ENCODE data around the gene ARPC2.

ARPC2 gene

DNA sequence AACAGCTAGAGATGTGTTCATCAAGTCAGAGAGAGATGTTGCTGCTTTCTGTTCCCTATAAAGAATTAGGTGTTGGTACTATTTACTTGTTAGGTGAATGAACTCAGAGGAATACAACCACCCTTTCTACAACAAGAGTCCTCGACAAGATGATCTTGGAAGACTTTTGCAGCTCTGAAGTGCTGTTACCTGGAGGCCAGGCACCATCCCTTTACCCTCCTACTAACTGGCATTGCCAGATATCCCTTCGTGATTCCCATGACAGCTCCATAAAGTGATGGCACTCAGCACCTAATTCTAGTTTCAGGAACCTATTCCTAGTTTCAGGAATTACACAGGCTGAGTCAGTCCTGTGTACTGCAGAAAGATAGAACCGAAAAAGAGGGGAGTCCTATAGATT is 9.9 kb downstream of the ARPC2 start:
- no peak for DNase-seq
- Histone ChIP-seq H3K23ac (ENCODE audit: low read length) (no peak overlapping the region), H3K4ac (ENCODE audit: low read depth, low read length) (no peak overlapping the region), H2AK5ac (ENCODE audit: low read length) (no peak overlapping the region), H2BK120ac (ENCODE audit: low read depth, low read length) (no peak overlapping the region), H2BK5ac (ENCODE audit: low read length) (no peak overlapping the region), H3K36me3 (ENCODE audit: control insufficient read depth, insufficient read depth, low read length) (peaks cover 10% of the 10 kb centered on the region), H3K79me1 (ENCODE audit: low read length) (peaks cover 23% of the 10 kb centered on the region), H3K27ac (ENCODE audit: low read depth, low read length) (no peak overlapping the region), H3K4me3 (ENCODE audit: low read length) (no peak overlapping the region), H3K18ac (ENCODE audit: low read length) (no peak overlapping the region), H3K4me2 (ENCODE audit: low read length) (no peak overlapping the region), H3K56ac (ENCODE audit: low read length) (no peak overlapping the region), H4K5ac (ENCODE audit: low read length) (no peak overlapping the region), H3K9ac (ENCODE audit: low read length) (no peak overlapping the region), H3K4me1 (ENCODE audit: control insufficient read depth, low read depth, low read length) (no peaks in the 10 kb centered on the region), H3K79me2 (ENCODE audit: control insufficient read depth, insufficient read depth, low read length) (peaks cover 35% of the 10 kb centered on the region), H3K27me3 (ENCODE audit: insufficient read depth, low read length, poor library complexity) (no peaks in the 10 kb centered on the region), H4K8ac (ENCODE audit: low read depth, low read length) (no peak overlapping the region), H2BK15ac (replicated peaks; ENCODE audit: low read depth) (no peak overlapping the region)
- no CpG with 5 or more reads among the region's 3 CpGs for WGBS (ENCODE audit: extremely low coverage, insufficient coverage, low lambda C conversion rate)

DNA sequence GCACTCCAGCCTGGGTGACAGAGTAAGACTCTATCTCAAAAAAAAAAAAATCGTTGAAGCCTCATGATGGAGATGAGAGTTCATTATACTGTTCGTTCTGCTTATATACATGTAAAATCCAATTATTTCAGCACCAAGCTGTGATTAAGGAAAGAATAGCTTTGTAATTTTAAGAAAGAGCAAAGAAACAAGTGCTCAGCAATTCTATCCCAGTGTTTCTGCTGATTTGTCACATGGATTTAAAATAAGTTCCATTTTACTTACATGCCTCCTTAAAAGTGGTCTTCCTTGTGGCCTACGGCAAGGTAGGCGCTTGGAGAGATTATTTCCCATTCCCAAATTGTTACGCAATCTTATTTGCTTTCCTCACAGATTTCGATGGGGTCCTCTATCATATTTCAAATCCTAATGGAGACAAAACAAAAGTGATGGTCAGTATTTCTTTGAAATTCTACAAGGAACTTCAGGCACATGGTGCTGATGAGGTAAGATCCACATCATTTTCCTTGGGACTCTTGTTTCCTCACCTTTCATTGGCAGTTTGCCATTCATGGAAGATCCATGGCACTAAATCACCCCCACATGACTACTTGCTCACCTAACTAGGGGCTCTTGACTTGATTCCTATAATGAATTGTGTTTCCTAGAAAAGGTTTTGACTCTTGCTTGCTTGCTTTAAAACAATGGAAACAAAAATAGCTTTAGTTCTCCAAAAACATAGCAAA is 11.5 kb downstream of the ARPC2 start:
- H2BK120ac ChIP-seq (ENCODE audit: low read depth, low read length), result no peak overlapping the region
- H3K56ac ChIP-seq (ENCODE audit: low read length), result no peak overlapping the region
- H3K4me2 ChIP-seq (ENCODE audit: low read length), result no peak overlapping the region
- WGBS (ENCODE audit: extremely low coverage, insufficient coverage, low lambda C conversion rate), result no CpG with 5 or more reads among the region's 6 CpGs
- H2AK5ac ChIP-seq (ENCODE audit: low read length), result no peak overlapping the region
- no peak overlapping the region for H3K18ac ChIP-seq (ENCODE audit: low read length)
- H3K4me3 ChIP-seq (ENCODE audit: low read length), result no peak overlapping the region
- H3K36me3 ChIP-seq (ENCODE audit: control insufficient read depth, insufficient read depth, low read length), result peaks cover 13% of the 10 kb centered on the region
- no peak overlapping the region for H3K9ac ChIP-seq (ENCODE audit: low read length)
- H3K79me2 ChIP-seq (ENCODE audit: control insufficient read depth, insufficient read depth, low read length), result peaks cover 19% of the 10 kb centered on the region
- H2BK15ac ChIP-seq (replicated peaks; ENCODE audit: low read depth), result no peak overlapping the region
- H3K79me1 ChIP-seq (ENCODE audit: low read length), result peaks cover 14% of the 10 kb centered on the region
- no peak overlapping the region for H2BK5ac ChIP-seq (ENCODE audit: low read length)
- H3K27ac ChIP-seq (ENCODE audit: low read depth, low read length), result no peak overlapping the region
- H3K27me3 ChIP-seq (ENCODE audit: insufficient read depth, low read length, poor library complexity), result no peaks in the 10 kb centered on the region
- no peak overlapping the region for H3K23ac ChIP-seq (ENCODE audit: low read length)
- no peak overlapping the region for H4K5ac ChIP-seq (ENCODE audit: low read length)
- H4K8ac ChIP-seq (ENCODE audit: low read depth, low read length), result no peak overlapping the region
- H3K4ac ChIP-seq (ENCODE audit: low read depth, low read length), result no peak overlapping the region
- DNase-seq, result no peak
- H3K4me1 ChIP-seq (ENCODE audit: control insufficient read depth, low read depth, low read length), result no peaks in the 10 kb centered on the region

- Histone ChIP-seq H3K79me2 (ENCODE audit: control insufficient read depth, insufficient read depth, low read length) (peaks cover 12% of the 10 kb centered on the region), H3K56ac (ENCODE audit: low read length) (no peak overlapping the region), H2AK5ac (ENCODE audit: low read length) (no peak overlapping the region), H2BK5ac (ENCODE audit: low read length) (no peak overlapping the region), H3K9ac (ENCODE audit: low read length) (no peak overlapping the region), H4K8ac (ENCODE audit: low read depth, low read length) (no peak overlapping the region), H3K4ac (ENCODE audit: low read depth, low read length) (no peak overlapping the region), H4K5ac (ENCODE audit: low read length) (no peak overlapping the region), H2BK15ac (replicated peaks; ENCODE audit: low read depth) (no peak overlapping the region), H3K27ac (ENCODE audit: low read depth, low read length) (no peak overlapping the region), H3K4me1 (ENCODE audit: control insufficient read depth, low read depth, low read length) (no peaks in the 10 kb centered on the region), H3K4me3 (ENCODE audit: low read length) (no peak overlapping the region), H3K23ac (ENCODE audit: low read length) (no peak overlapping the region), H2BK120ac (ENCODE audit: low read depth, low read length) (no peak overlapping the region), H3K36me3 (ENCODE audit: control insufficient read depth, insufficient read depth, low read length) (peaks cover 12% of the 10 kb centered on the region), H3K4me2 (ENCODE audit: low read length) (no peak overlapping the region), H3K18ac (ENCODE audit: low read length) (no peak overlapping the region), H3K27me3 (ENCODE audit: insufficient read depth, low read length, poor library complexity) (no peaks in the 10 kb centered on the region), H3K79me1 (ENCODE audit: low read length) (peaks cover 10% of the 10 kb centered on the region)
- WGBS (ENCODE audit: extremely low coverage, insufficient coverage, low lambda C conversion rate), result no CpG with 5 or more reads among the region's 3 CpGs
- no peak for DNase-seq
Measured at GRCh38 chr2:218229239-218229638, 12.2 kb downstream of the ARPC2 start.

GRCh38 chr2:218229851-218230250 is 12.9 kb downstream of the ARPC2 start:
- peaks cover 14% of the 10 kb centered on the region for H3K36me3 ChIP-seq (ENCODE audit: control insufficient read depth, insufficient read depth, low read length)
- H3K4me1 ChIP-seq (ENCODE audit: control insufficient read depth, low read depth, low read length), result no peaks in the 10 kb centered on the region
- no peak for DNase-seq
- no peak overlapping the region for H2BK5ac ChIP-seq (ENCODE audit: low read length)
- H2AK5ac ChIP-seq (ENCODE audit: low read length), result no peak overlapping the region
- peaks cover 10% of the 10 kb centered on the region for H3K79me1 ChIP-seq (ENCODE audit: low read length)
- H3K4ac ChIP-seq (ENCODE audit: low read depth, low read length), result no peak overlapping the region
- H3K23ac ChIP-seq (ENCODE audit: low read length), result no peak overlapping the region
- H3K27me3 ChIP-seq (ENCODE audit: insufficient read depth, low read length, poor library complexity), result no peaks in the 10 kb centered on the region
- H3K4me2 ChIP-seq (ENCODE audit: low read length), result no peak overlapping the region
- no peak overlapping the region for H3K9ac ChIP-seq (ENCODE audit: low read length)
- H2BK15ac ChIP-seq (replicated peaks; ENCODE audit: low read depth), result no peak overlapping the region
- no peak overlapping the region for H4K5ac ChIP-seq (ENCODE audit: low read length)
- H4K8ac ChIP-seq (ENCODE audit: low read depth, low read length), result no peak overlapping the region
- no peak overlapping the region for H3K18ac ChIP-seq (ENCODE audit: low read length)
- H2BK120ac ChIP-seq (ENCODE audit: low read depth, low read length), result no peak overlapping the region
- H3K4me3 ChIP-seq (ENCODE audit: low read length), result no peak overlapping the region
- no peak overlapping the region for H3K56ac ChIP-seq (ENCODE audit: low read length)
- no CpG with 5 or more reads among the region's 4 CpGs for WGBS (ENCODE audit: extremely low coverage, insufficient coverage, low lambda C conversion rate)
- H3K27ac ChIP-seq (ENCODE audit: low read depth, low read length), result no peak overlapping the region
- peaks cover 11% of the 10 kb centered on the region for H3K79me2 ChIP-seq (ENCODE audit: control insufficient read depth, insufficient read depth, low read length)

DNA sequence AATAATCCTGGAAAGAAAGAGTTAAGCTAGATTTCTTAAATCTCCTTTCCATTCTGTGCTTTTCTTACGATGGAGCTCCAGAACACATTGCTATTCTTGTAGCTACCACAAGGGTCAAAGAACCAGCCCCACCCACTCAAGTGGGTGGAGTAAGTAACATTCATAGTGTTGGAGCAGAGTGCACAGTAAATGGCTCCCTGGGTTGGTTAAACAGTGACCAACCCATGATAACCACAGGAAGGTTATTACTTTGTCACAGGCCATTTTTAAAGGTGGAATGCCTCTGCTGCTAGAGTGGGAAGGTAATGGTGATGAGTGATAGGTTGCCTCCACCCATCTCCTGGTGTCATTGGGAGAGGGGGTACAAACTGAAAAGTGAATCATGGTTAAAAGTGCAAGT is 13.9 kb downstream of the ARPC2 start:
- H3K36me3 ChIP-seq (ENCODE audit: control insufficient read depth, insufficient read depth, low read length), result peaks cover 14% of the 10 kb centered on the region
- H3K79me1 ChIP-seq (ENCODE audit: low read length), result peaks cover 6% of the 10 kb centered on the region
- H2BK5ac ChIP-seq (ENCODE audit: low read length), result no peak overlapping the region
- no CpG with 5 or more reads among the region's 1 CpG for WGBS (ENCODE audit: extremely low coverage, insufficient coverage, low lambda C conversion rate)
- no peak overlapping the region for H3K4ac ChIP-seq (ENCODE audit: low read depth, low read length)
- no peaks in the 10 kb centered on the region for H3K27me3 ChIP-seq (ENCODE audit: insufficient read depth, low read length, poor library complexity)
- no peak overlapping the region for H3K9ac ChIP-seq (ENCODE audit: low read length)
- DNase-seq, result peak; percentile 48
- H4K8ac ChIP-seq (ENCODE audit: low read depth, low read length), result no peak overlapping the region
- H3K27ac ChIP-seq (ENCODE audit: low read depth, low read length), result no peak overlapping the region
- no peak overlapping the region for H2BK15ac ChIP-seq (replicated peaks; ENCODE audit: low read depth)
- no peak overlapping the region for H2AK5ac ChIP-seq (ENCODE audit: low read length)
- no peak overlapping the region for H3K56ac ChIP-seq (ENCODE audit: low read length)
- H3K4me2 ChIP-seq (ENCODE audit: low read length), result no peak overlapping the region
- no peak overlapping the region for H3K23ac ChIP-seq (ENCODE audit: low read length)
- H3K4me1 ChIP-seq (ENCODE audit: control insufficient read depth, low read depth, low read length), result no peaks in the 10 kb centered on the region
- H3K79me2 ChIP-seq (ENCODE audit: control insufficient read depth, insufficient read depth, low read length), result peaks cover 2% of the 10 kb centered on the region
- no peak overlapping the region for H3K4me3 ChIP-seq (ENCODE audit: low read length)
- no peak overlapping the region for H4K5ac ChIP-seq (ENCODE audit: low read length)
- H3K18ac ChIP-seq (ENCODE audit: low read length), result no peak overlapping the region
- H2BK120ac ChIP-seq (ENCODE audit: low read depth, low read length), result no peak overlapping the region

- WGBS (ENCODE audit: extremely low coverage, insufficient coverage, low lambda C conversion rate), result no CpG with 5 or more reads among the region's 4 CpGs
- Histone ChIP-seq H3K27me3 (ENCODE audit: insufficient read depth, low read length, poor library complexity) (no peaks in the 10 kb centered on the region), H3K79me1 (ENCODE audit: low read length) (peaks cover 3% of the 10 kb centered on the region), H2BK120ac (ENCODE audit: low read depth, low read length) (no peak overlapping the region), H3K56ac (ENCODE audit: low read length) (no peak overlapping the region), H2AK5ac (ENCODE audit: low read length) (no peak overlapping the region), H3K18ac (ENCODE audit: low read length) (no peak overlapping the region), H3K4me1 (ENCODE audit: control insufficient read depth, low read depth, low read length) (no peaks in the 10 kb centered on the region), H4K8ac (ENCODE audit: low read depth, low read length) (no peak overlapping the region), H3K4me2 (ENCODE audit: low read length) (no peak overlapping the region), H3K4me3 (ENCODE audit: low read length) (no peak overlapping the region), H3K36me3 (ENCODE audit: control insufficient read depth, insufficient read depth, low read length) (peaks cover 12% of the 10 kb centered on the region), H3K79me2 (ENCODE audit: control insufficient read depth, insufficient read depth, low read length) (no peaks in the 10 kb centered on the region), H3K4ac (ENCODE audit: low read depth, low read length) (no peak overlapping the region), H4K5ac (ENCODE audit: low read length) (no peak overlapping the region), H3K9ac (ENCODE audit: low read length) (no peak overlapping the region), H2BK15ac (replicated peaks; ENCODE audit: low read depth) (no peak overlapping the region), H3K23ac (ENCODE audit: low read length) (no peak overlapping the region), H2BK5ac (ENCODE audit: low read length) (no peak overlapping the region), H3K27ac (ENCODE audit: low read depth, low read length) (no peak overlapping the region)
- no peak for DNase-seq
Measured at GRCh38 chr2:218233543-218233942, 16.6 kb downstream of the ARPC2 start.
